GM19468 (cell line): Measurements from ENCODE around the gene CTH.
"Not testable (repeated sequence)": the region's sequence is repeated elsewhere in the genome, so short reads cannot be mapped to it uniquely, and the experiment has no call there.

Experiments used
- ATAC-seq: cut with Tn5 transposase; IDR thresholded peaks from one replicate; pipeline ENCODE4 v1.9.1; 2021; ENCODE audit warnings: mild to moderate bottlenecking, moderate library complexity, moderate number of reproducible peaks; ENCODE audit not compliant: unreplicated experiment; ENCODE audit errors: extremely low read depth

Gene CTH

DNA sequence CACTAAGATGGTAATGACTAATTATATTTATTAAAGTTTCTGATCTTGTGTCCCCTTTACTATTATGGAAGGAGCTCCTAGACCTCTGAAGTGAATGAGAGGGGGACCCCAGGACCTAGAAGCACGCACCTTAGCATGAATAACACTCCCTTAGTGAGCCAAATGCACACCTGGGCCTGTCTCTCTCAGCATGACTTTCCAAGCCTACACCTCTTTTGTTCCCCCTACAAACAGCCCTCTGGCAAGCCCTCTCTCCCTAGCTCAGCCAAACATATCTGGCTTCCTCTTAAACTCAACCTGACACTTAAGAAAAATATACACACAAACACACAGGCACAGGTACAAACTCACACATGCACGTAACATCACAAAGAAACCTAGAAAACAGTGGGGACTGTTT lies 7.3 kb upstream of the CTH start:
- ATAC-seq: no peak

DNA sequence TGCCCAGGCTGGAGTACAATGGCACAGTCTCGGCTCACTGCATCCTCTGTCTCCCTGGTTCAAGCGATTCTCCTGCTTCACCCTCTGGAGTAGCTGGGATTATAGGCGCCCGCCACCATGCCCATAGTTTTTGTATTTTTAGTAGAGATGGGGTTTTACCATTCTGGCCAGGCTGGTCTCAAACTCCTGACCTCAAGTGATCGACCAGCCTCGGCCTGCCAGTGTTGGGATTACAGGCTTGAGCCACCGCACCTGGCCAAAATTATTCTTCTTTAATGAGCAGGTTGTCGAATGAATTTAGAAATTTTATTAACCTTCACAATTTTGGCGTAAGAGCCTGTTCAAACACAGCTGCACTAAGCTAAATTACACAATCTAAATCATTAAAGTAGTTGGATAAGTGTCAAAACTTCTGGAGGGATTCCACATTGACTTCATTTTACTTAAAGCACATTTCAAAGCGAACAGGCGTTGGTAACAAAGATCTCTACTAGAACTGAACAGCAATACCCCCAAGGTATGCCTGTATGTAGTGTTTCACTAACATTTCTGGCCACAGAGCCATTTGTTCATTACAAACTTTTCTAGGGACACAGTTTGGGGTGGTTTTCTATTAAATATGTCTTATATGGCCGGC lies 5.2 kb upstream of the CTH start:
- no peak for ATAC-seq

DNA sequence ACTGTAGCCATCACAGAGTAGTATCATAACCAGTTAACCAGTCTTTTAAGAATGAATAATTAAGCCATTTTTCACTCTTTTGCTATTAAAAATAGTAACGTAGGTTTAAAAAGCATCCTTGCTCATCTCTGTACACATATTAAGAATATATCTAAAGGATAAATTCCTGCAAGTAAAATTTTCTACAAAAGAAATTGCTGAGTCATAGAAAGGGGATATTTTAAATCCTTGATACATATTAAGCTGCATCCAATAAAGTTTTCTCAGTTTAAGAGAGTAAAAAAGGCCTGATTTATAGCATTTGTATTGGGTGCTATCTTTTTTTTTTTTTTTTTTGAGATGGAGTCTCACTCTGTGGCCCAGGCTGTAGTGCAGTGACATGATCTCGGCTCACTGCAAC lies 1.9 kb upstream of the CTH start:
- no peak for ATAC-seq

DNA sequence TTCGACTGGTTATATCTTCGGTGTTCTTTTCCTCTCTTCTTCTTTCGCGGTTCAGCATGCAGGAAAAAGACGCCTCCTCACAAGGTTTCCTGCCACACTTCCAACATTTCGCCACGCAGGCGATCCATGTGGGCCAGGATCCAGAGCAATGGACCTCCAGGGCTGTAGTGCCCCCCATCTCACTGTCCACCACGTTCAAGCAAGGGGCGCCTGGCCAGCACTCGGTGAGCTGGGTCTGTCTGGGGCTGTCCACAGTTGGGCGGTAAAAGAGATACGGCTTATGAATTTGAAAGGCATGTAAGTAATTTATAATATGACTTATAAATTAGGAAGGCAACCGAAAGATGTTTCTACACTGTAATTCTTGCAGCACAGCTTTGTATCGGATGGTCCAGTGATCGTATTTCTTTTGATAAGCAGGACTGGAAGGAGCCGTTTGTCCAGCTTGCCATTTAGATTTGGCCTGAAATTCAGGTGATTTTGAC lies 334 bp downstream of the CTH start:
- no peak for ATAC-seq

DNA sequence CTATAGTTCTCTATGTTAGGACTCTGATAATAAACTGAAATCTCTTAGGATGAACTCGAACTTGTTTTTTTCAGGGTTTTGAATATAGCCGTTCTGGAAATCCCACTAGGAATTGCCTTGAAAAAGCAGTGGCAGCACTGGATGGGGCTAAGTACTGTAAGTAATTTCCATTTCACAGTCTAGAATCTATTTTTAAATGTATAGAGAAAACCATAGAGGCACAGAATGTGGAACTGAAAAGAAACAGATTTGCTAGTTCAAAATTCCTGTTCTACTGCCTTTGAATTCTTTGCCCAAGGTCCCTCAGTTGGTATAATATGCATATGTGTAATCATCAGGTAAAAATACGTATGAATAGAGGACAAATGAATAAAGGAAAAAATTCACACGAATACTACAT lies 4.8 kb downstream of the CTH start:
- no peak for ATAC-seq

DNA sequence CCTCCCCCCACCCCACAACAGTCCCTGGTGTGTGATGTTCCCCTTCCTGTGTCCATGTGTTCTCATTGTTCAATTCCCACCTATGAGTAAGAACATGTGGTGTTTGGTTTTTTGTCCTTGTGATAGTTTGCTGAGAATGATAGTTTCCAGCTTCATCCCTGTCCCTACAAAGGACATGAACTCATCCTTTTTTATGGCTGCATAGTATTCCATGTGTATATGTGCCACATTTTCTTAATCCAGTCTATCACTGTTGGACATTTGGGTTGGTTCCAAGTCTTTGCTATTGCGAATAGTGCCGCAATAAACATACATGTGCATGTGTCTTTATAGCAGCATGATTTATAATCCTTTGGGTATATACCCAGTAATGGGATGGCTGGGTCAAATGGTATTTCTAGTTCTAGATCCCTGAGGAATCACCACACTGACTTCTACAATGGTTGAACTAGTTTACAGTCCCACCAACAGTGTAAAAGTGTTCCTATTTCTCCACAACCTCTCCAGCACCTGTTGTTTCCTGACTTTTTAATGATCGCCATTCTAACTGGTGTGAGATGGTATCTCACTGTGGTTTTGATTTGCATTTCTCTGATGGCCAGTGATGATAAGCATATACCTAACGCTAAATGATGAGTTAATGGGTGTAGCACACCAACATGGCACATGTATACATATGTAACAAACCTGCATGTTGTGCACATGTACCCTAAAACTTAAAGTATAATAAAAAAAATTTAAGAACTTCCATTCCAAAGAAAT lies 8.1 kb downstream of the CTH start:
- not testable (repeated sequence) for ATAC-seq

DNA sequence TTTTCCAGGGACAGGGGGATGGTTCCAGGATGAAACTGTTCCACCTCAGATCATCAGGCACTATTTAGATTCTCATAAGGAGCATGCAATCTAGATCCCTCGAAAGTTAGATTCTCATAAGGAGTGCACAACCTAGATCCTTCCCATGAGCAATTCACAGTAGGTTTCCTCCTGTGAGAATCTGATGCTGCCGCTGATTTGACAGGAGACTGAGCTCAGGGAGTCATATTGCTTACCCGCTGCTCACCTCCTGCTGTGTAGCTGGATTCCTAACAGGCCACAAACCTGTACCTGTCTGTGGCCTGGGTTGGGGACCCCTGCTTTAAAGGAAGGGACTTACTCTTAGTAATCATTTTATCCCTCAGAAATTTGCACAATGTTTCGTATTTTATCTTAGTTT lies 9.3 kb downstream of the CTH start:
- no peak for ATAC-seq

DNA sequence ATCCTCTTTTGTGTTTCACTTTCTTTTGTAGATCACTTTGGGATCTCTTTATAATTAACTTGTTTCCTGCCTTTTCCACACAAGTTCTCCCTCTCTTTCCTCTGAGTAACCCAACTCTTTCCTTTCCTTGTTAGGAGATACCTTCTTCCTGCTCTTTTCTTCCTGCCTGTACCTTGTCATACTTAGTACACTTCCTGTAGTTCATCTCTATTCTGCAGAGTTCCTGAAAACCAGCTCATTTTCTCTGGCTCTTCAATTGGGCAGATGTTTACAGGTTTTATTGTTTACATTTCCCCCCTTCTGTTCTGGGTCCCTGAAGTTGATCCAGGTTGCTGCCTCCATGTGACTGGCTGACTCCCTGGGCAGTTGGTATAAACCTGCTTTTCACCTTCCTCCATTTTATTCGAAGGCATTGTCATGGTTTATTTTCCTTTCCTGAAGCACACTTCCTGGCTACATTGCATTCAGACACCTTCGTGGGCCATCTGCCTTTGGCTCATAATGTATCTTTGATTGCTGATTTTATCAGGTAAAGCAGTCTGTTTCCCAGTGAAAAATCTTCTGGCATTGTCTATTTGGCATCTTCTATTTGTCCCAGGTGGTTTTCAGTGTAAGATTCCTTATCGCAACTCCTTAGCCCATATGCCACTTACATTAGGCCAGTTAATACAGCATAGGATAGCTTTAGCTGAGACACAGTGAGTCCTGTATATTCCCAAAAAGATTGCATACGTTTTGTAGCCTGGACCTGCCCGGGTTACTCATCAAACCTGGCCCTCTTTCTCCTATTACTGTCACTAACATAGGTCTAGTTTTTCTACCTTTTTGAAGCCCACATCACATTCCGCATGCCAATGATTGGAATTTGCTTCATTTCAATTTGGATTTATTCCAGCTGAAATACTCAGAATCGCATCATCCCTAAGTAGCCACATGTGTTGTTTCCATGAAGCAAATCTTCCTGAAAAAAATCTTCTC lies 15.4 kb downstream of the CTH start:
- no peak for ATAC-seq

DNA sequence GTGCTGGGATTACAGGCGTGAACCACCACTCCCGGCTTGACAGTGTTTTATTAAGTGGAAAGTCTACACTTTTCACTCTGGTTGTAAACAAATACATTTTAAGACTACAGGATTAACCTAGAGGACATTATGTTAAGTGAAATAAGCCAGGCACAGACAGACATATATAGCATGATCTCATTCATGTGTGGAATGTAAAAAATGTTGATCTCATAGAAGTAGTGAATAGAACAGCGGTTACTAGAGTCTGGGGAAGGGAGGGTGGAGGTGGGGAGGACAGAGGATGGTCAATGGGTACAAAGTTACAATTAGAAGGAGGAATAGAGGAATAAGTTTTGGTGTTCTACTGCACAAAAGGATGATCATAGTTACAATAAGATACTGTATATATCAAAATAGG lies 16.9 kb downstream of the CTH start:
- ATAC-seq: no peak

DNA sequence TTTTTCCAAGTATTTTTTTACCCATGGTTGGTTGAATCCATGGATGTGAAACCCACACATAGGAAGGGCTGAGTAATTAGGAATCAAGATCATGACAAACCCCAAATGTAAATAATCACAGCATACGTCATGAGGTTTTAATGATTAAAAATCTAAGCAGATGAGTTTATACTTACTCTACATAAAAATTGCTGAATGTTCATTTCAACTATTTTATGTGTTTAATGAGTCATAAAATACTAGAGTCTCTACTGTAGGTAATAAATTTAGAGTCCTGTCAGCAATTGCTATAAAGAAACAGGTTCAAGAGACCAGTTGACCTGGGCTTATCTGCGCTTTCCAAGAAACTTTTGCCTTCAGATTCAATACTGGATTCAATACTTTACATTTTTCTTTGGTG lies 18.2 kb downstream of the CTH start:
- no peak for ATAC-seq

DNA sequence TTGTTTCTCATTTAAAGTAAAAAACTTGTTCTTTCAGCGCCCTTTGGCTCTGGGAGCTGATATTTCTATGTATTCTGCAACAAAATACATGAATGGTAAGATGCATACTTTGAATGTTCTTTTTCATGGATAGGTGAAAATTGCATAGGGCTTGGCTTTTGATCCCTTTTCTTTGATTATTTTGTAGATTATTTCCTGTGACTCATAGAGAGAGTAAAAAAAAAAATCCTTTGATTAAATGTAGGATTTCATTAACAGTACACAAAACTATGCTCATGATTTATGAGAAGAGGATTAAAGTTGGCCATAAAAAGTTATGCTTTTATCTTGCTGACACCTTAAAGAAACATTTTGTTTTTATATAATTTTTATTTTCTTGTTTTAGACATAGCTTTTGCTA lies 18.7 kb downstream of the CTH start:
- ATAC-seq: no peak

DNA sequence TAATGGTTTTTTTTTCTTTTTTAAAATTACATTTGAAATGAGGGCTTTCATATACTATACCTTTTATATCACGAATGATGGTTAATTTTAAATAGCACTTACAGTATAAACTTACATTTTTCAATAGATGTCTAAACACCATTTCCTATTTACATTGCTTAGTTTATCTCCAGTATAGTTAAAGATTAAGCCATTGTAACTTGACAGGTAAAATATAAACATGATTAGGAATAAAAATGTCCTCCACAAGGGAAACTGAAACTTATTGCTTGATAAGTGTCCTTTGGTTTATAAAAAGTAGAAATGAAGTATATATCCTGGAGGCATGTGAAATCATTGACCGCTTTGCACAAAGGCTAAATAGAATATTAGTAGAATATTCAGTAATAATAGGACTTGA lies 20.2 kb downstream of the CTH start:
- ATAC-seq: no peak

DNA sequence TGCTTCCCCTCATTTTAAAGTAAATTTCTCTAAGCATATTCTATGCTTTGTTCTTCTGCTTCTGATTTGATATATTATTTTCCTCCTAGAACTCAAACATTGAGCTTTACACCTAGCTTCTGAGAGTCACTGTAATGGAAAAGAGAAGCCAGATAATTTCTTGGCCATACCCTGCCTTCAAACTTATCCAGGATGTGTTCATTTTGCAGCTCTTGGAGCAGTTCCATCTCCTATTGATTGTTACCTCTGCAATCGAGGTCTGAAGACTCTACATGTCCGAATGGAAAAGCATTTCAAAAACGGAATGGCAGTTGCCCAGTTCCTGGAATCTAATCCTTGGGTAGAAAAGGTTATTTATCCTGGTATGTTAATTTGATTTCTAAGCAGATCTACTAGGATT lies 20.8 kb downstream of the CTH start:
- no peak for ATAC-seq

DNA sequence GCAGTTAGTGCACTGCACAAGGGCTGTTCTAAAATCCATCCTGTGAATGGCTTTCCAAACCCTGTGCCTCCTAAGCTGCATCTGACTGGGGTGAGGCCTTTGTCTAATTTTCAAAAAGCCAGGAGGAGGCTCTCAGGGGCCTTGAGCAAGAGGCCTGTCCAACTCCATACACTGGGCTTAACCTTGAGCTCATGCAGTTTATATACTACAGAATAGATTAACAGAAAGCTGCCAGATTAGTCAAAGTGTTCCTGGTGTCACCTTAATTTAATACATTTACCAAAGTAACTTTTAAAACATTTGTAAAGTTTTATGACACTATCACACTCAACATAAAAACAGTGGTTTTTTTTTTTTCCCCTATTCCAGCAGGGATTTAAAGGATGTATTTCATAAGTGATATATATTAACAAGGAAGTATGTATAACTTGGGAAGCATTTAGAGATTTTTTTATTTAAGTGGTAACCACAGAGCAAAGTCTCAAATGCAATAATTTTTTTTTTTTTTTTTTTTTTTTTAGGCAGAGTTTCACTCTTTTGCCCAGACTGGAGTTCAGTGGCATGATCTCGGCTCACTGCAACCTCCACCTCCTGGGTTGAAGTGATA lies 23.3 kb downstream of the CTH start:
- ATAC-seq: no peak

DNA sequence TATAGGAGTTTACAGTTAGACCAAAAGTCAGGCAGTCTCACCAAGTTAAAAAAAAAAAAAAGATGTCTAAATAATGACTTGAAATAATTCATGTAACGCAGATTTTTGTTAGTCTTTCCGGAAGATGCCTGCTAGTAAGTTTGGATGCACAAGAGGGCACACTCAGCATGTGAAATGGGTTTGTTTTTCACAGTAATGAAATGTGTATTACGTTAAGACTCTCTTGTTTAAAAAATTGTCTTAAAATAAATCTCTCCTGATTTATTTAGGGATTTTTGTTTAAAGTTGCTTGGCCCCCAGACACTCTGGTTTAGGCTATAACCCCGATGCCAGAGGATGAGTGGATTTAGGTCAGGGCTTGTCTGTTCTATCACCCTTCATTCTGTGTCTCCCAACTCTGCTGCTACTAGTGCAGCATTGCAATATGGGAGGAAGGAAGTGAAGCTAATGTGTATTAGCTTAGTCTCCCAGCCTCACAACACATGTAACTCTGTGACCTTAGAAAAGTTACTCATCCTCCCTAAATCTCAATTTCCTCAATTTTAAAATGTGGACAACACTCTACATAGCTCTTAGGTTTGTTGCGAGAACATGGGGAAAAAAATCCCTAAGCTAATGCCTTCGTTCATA lies 25.7 kb downstream of the CTH start:
- ATAC-seq: no peak

DNA sequence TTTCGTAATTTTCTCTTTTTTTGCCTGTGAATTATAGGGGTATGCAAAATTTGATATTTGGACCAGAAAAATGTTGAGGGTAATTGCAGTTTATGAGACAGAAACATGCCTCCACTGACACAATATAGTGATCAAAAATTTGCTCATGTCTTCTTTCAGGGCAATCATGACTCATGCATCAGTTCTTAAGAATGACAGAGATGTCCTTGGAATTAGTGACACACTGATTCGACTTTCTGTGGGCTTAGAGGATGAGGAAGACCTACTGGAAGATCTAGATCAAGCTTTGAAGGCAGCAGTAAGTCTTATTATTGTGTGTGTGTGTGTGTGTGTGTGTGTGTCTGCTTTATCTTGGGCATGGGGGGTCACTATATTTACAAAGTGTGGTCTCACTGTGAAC lies 27.5 kb downstream of the CTH start:
- no peak for ATAC-seq

DNA sequence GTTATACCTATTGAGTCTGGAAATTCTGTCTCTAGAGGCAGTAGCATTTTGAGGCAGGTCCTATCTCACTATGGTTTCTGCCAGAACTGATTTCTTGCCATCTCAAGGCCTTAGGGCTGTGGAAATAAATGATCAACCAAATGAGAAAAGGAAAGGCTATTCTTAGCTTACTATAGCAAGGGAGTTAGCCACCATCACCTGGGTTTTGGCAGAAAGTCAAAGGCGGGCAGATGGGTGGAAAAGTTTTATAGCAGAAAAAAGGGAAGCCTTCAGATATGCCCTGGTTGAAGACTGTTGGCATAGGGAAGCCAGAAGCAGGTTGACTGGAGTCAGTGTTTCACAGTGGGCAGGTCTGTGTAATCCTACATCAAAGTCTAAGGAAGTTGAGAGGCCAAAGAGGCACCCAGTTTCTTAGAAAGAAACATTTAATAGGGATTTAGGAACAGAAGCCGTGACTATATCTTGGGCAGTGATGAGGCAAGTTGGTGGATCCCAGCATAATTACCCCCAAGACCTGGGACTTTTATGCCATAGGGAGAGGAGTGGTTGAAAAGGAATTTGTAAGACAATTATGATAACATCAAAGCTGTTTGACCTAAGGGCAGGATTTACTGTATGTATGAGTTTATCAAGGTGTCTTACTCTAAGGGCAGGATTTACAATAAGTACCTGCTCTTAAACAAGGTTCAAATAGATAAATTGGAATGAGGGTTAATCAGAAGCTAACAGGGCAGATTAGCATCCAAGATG lies 29.7 kb downstream of the CTH start:
- ATAC-seq: no peak

DNA sequence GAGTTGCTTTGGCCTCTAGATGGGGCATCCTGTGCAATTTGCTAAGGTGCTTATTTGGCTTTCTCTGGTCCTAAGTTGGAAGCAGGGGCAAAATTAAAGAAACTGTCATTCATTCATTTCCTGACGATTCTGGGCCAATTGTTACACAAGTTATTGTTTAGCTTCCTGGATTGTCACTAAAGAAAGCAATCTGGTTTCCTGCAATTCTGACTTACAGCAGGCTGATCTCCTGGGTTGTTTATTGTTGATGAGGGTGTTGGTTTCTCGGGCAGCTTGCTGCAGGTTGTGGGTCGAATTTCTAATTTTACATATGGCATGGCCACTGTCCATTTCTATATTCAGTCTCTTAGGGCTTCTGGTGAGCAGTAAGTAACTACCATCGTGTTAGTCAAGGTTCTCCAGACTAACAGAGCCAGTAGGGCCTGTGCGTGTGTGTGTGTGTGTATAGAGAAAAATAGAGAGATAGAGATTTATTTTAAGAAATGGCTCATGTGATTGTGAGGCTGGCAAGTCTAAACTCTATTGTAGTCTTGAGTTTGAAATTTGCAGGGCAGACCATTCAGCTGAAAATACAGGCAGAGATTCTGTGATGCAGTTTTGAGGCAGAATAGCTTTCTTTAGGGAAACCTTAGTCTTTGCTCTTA lies 30.4 kb downstream of the CTH start:
- no peak for ATAC-seq

DNA sequence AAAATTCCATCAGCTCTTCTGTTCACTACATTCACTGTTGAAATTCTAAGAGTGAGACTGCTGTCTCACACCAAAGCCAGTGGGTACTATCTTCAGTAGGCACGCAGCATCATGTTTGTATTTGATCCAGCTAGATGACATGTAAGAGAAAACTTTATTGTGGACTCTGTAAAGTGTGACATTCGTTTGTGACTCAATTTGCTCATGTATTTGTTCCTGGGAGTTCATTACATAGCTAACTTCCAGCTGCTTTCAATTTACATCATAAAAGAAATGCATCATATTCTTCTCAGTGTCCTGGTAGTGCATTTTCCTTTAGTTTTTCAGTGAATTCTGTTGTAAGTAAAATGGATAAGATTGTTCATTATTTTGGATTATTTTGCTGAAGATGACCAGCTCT lies 31.4 kb downstream of the CTH start:
- no peak for ATAC-seq
